Hematopoietic multipotent progenitor cell (in vitro differentiated cells): Measurements from ENCODE around the gene SSTR3. TPM values are rescaled to one million over a fixed set of nuclear protein-coding genes. Genes with fewer than 3 reads are reported as not detected.

Source experiments
- DNase-seq, 3 donors: peaks; one replicate each; pipeline ENCODE4 v3.0.0-alpha.2; 2011 to 2015; ENCODE audit warnings: low read depth in 2 of 3, low spot score in 2 of 3
- total RNA-seq: library from RNA; depleted of rRNA; stranded (reverse); fragments of >200 nt; gene quantifications from one replicate; pipeline ENCODE4 v1.2.3, GENCODE V29; 2012

SSTR3 gene
- total RNA-seq, 1 donor: under 0.01 TPM

DNA sequence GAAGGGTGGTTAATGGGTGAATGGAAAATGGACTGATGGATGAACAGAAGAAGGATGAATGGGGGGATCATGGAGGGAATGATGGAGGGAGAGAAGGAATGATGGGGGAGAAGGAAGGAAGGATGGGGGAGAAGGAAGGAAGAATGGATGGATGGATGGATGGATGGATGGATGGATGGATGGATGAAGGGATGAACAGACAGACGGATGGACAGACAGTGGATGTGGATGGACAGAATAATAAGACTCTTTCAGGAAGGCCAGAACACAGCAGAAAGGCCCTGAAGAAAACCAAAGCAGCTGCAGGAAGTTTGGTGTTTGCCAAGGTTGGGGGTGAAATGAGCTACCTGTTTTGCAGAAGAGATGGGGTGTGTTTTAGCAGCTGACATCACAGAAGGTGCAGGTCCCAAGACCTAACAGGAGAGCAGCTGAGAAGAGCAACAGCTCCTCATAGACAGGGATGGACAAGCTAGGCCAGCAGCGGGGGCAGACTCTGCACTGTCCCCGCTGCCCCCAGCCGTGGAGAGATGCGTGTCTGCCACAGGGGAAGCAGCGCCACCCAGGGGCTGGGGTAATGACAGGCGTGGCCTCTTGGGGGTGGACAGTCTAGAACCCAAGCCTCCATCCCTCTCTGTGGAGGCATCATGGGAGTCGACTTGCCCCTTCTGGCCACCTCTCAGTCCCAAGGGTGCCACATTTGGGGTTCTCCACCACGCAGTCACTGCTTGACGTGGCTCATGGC lies 42.2 kb downstream of the SSTR3 start:
- no peak for DNase-seq

- no peak for DNase-seq
These were observed 42.9 kb downstream of the SSTR3 start for GRCh38 chr22:37169406-37169805.

- DNase-seq: no peak
These were observed 44.2 kb downstream of the SSTR3 start for GRCh38 chr22:37167981-37168647.

GRCh38 chr22:37167176-37167980 lies 44.9 kb downstream of the SSTR3 start:
- no peak for DNase-seq

DNA sequence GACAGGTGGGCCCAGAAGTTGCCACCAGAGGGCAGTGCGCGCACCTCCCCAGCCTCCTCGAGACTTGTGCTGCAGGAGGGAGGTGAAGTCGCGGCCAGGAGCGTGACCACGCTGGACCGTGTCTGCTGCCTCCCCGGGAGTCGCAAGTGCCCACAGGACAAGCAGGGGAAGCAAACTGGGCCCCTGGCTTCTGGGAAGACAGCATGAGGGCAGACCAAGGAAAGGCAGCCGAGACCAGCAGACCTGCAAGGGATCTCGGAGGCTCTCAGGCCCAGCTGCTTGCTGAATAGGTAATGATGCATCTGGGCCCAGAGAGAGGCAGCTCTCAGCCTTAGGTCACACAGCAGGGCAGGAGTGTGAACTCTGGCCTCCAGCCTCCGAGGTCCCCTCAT lies 45.6 kb downstream of the SSTR3 start:
- peak; percentile 68 to 80 (median 71) for DNase-seq

DNA sequence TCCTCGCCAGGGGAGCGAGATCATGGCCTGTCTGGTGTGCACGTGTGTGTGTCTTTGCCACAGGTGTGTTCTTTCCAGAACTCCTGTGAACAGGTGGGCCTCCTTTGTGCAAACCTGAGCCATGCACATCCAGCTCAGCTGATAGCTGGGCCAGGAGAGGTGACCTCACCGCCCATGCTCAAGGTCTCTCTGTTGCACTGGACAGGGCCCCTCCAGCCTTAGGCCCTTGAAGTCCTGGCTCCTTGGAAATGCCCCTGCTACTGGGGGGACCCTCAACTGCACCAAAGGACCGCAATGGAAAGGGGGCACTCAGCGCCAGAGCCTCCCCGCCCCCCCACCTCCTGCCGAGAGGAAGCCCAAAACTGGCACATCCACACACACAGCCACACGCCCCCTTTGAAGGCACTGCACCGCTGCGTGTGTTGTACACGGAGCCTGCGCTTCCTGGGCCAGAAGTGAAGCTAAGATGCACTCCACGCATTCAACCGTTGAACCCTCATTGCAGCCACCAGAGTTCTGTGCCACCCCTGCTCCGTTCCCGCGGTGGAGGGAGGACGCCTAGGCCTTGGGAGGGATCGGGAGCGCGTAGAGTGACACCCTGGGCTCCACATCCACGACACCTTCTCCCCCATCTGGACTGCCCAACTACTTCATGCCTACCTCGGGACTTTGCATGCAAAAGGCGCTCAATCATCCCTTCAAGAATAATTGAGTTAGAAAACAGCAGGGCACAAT lies 46.2 kb downstream of the SSTR3 start:
- DNase-seq: no peak

- no peak for DNase-seq
These were observed 47.2 kb downstream of the SSTR3 start for GRCh38 chr22:37165066-37165465.

DNA sequence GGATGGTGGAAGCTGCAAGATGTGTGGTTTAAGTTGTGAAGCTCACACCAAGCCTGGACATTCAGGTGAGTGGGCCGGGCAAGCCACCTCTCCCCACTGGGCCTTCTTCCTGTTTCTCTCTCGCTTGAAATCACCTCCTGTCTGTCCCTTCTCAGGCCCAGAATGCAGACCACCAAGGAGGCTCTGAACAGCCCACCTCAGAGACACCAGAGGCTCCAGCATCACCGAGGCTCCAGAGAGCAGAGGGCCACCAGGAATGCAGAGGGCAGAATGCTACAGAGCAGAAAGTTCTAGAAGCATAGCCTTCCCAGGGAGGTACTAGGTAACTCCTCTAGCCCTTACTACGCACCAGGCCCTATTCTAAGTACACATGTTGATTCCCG lies 47.8 kb downstream of the SSTR3 start:
- no peak for DNase-seq

DNA sequence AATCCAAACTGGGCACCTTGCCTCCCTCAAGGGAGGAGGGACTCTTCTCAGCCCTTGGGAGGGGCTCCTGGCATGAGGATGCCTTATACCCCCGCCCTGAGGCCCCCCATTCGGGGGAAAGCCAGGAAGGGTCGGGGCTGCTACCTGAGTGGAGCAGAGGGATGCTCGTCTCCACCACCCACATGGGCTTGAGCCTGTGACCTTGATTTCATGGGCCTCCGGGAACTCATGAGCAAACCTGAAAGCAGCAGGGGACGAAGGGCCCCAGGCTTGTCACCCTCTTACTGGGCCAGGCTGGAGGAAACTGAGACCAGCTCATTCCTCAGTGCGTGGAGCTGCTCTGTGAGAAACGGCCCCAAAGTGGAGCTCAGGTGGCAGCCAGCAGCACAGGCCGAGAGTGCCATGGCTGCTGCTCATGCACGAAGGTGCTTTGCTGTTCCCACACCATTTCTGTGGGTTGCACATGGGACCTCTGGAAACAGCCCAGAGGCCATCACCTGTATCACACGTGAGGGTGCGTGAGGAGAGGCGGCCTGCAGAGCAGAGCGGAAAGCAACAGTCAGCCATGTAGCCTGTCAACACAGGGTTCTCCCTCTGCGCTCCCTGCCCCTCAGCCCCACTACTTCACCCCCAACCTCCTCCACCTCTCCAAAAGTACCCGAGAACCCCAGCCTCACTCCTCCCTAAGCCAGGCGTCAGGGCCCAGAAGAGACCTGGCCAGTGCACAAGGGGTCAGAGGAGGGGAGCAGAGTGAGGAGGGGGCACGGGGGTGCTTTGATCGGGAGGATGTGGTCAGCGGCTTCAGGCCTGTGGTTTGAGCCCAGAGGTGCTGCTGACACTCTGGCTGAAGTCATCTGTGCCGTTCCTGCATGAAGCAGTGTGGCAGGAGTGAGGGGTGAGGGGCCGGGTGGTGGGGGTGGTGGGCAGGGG lies 48.4 kb downstream of the SSTR3 start:
- DNase-seq: no peak

- DNase-seq: no peak
These were observed 49.2 kb downstream of the SSTR3 start for GRCh38 chr22:37163096-37163489.

DNA sequence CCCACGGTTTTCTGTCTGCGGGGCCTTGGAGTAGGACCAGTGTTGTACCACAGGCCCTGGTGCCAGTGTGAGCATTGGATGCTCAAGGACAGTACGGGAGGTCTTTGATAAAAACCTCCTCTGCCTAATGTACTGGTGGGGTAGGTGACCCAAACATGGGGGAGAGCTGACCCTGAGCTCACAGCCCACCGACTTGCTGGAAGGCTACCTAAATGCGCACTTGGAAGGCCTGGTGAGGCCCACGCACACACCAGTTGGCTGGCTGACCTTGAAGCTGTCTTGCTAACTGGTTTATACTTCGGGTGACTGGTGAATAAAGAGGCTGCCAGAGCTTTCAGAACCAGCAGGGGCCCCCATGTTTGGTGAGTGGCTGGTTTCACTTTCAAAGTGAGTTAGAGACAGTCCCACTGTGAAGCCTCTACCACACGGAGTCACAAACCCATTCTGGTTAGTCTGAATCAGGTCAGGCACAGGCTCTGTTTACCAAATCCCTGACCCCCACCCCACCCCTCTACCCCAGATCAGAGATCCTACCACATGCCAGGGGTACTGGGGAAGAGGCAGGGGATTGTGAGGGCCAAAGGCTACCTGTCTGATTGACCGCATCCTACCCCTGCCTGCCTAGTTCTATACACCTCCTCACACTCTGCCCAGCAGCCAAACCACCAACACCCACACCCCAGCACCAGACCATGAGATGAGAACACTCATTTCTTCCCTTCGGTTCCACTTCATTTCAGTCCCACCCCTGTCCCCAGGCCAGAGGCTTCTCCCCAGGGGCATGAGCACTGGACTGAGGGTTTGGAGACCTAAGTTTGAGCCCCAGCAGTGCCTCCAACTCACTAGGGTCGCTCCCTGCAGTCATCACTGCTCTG lies 49.8 kb downstream of the SSTR3 start:
- peak in 1 of 3 donors; percentile 52 for DNase-seq

DNA sequence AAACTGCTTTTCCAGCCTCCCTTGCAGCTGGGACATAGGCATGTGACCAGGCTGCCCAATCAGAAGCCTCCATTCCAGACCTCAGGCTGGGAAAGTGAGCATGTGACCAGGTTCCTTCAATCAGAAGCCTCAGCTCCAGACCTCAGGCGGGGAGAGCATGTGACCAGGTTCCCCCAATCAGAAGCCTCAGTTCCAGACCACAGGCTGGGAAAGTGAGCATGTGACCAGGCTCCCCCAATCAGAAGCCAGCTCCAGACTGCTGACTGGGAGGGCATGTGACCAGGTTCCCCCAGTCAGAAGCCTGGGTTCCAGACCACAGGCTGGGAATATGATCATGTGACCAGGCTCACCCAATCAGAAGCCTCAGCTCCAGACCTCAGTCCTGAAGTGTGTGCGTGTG lies 50.8 kb downstream of the SSTR3 start:
- peak in 1 of 3 donors; percentile 29 for DNase-seq

DNA sequence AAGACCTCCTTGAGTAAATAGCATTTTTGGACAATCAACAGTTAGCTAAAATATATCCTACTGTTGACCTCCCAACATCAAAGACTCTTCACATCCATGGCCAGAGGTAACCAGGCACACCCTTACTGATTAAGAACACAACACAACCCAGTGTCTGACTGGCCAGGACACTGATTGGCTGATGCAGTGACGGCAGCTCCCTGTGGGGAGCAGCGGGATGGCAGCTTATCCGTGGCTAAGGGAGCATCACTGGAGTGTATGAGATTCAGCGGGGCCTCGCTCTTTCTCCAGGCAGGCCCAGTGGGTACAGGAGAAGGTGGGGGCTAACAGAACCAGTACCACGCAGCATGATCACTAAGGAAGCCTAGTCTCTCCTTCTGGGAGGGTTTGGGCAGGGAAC lies 52.2 kb downstream of the SSTR3 start:
- no peak for DNase-seq

GRCh38 chr22:37158963-37159290 lies 53.4 kb downstream of the SSTR3 start:
- DNase-seq: no peak

DNA sequence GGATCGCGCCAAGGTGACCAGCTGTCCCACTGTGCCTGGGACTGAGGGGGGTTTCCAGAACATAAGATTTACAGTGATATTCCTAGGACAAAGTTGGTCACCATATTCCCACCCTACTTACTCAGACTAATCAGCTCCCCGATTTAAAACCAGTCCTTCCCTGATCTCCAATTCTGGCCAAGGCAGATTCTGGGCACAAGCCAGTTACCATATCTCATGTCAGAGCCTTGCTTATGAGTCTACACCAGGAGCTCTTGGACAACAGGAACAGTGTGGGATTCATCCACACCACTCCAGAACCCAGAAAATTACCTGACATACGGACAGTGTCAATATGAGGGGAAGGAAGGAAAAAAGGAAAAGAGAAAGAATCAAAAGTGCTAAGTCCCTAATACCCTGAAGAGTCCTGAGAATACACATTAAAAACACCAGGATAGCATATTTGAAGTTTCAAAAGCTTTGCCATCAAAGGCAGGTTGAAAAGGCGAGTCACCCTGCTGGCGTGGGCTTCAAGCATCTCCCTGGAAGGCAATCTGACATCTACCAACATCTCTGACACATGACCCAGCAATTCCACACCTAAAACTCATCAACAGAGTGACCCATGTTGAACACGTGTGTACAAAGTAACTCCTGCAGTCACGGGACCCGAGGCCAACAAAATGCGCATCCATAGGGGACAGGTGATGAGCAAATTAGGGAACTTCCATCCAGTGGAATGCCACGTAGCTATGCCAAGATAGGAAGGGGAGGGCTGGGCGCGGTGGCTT lies 54.6 kb downstream of the SSTR3 start:
- DNase-seq: no peak

DNA sequence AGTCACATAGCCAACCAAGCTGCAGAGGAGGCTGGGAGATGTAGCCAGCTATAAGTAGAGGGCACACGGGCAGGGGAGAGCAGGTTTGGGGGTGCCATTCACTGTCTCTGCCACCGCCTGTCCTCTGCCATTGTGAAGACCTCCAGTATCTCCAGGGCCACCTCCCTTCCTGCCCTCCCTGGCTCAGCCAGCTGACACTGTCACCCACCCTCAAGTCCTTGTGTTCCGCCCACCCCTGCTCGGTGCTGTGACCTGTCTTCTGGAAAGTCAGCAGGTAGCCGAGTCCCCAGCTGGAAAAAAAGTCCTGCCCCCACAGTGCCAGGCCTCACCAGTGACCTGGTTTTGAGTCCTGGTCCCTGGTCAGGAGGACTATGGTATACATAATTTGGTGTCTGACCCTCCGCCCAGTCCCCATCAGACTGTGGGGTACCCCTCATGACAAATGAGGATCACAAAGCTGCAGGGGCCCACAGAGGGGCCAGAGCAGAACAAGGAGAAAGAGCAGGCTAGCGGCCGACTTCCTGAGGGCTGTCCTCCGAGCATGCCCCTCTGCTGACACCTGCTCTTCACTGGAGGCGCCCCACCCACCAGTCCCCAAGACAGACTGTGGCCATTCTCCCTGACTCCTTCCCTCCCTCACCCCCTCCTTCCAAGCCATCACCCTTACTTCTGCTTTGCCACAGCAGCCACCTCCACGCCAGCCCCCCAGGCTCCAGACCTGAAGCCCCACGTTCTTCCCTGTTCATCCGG lies 55.4 kb downstream of the SSTR3 start:
- DNase-seq: no peak

DNA sequence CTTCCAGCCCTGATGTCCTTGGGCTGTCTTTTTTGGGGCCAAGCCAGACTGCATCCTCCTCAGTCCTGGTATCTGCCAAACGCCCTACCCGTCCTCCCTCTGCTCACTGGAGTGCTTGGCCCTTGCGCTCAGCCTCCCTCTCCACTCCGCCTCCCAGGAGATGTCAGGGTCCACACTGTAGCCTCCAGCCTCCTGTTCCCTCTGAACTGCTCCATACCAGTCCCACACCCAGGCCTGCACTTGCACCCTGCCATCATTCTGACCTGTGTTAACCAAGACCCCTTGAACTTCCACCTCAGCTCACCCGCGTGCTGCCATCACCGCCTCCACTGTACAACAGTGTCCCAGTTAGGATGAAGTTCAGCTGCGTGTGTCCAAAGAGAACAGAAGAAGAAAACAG lies 56.3 kb downstream of the SSTR3 start:
- DNase-seq: no peak
